ENCODE measurements around the gene DDR2. TPM values are rescaled to one million over a fixed set of nuclear protein-coding genes. Genes with fewer than 3 reads are reported as not detected.
"Not testable (repeated sequence)": the region's sequence is repeated elsewhere in the genome, so short reads cannot be mapped to it uniquely, and the experiment has no call there.

Gene DDR2
- under 1 TPM; 0.29 to 0.84 (median 0.38) TPM for total RNA-seq

DNA sequence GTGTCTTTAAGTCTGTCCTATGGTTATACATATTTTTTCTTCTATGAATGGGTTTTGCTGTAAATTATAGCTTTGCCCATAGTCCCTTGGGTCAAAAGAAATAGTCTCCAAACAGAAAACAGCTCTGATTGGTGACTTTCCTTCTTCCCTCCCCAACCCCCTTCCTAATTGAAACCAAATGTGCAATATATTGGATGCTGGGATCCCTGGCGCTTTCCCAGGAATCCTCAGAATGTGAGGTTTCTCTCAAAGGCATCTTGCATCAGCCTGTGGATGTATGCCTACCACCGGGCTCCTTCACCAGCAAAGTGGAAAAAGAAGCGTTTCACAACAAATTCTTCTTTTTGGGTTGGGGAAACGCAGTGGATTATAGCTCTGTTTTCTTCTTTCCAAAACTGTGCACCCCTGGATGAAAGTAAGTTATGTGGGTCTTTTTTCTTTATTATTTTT is at the start of gene DDR2:
DDR2 (plus strand) TSS at position 248 of the 450 bp plus-strand sequence. CDS start 86,600 bp downstream, outside the sequence.
- H3K4me1 Mint-ChIP-seq (ENCODE audit: low read depth), result no peaks in the 10 kb centered on the region
- no peaks in the 10 kb centered on the region for H3K9me3 Mint-ChIP-seq
- ATAC-seq (no peak), DNase-seq (no peak)
- H3K27me3 Mint-ChIP-seq (ENCODE audit: low read depth), result no peaks in the 10 kb centered on the region
- no peaks in the 10 kb centered on the region for H3K36me3 Mint-ChIP-seq (ENCODE audit: insufficient read depth)
- H3K4me3 Mint-ChIP-seq, result no peak within 1 kb of the TSS

DNA sequence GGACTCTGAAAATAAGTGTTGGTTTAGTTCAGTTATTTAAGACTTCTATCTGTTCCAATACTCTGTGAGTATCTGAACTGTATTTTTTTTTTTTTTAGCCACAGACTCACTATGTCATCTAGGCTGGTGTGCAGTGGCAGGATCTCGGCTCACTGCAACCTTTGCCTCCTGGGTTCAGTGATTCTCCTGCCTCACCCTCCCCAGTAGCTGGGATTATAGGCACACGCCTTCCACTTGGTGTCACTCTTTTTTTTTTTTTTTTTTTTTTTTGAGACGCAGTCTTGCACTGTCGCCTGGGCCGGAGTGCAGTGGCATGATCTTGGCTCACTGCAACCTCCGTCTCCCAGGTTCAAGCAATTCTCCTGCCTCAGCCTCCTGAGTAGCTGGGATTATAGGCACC is 49.4 kb upstream of the DDR2 start:
- H3K27me3 Mint-ChIP-seq (ENCODE audit: low read depth); H3K4me3 Mint-ChIP-seq; ATAC-seq: not testable (repeated sequence)

DNA sequence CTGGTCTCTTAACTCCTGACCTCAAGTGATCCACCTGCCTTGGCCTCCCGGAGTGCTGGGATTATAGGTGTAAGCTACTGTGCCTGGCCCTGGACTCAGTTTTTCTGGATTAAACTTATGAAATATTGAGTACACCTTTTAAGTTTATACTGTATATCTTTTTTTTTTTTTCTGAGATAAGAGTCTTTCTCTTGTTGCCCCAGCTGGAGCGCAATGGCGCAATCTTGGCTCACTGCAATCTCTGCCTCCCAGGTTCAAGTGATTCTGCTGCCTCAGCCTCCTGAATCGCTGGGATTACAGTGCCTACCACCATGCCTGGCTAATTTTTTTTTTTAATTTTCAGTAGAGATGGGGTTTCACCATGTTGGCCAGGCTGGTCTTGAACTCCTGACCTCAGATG is 47.2 kb upstream of the DDR2 start:
- not testable (repeated sequence) for H3K4me3 Mint-ChIP-seq; H3K4me1 Mint-ChIP-seq (ENCODE audit: low read depth); DNase-seq; H3K27me3 Mint-ChIP-seq (ENCODE audit: low read depth); H3K9me3 Mint-ChIP-seq; ATAC-seq
- peaks cover 27% of the 10 kb centered on the region for H3K36me3 Mint-ChIP-seq (ENCODE audit: insufficient read depth)

More for the DNA sequence above, 49.4 kb upstream of the DDR2 start:
- peaks cover 23% of the 10 kb centered on the region for H3K36me3 Mint-ChIP-seq (ENCODE audit: insufficient read depth)
- not testable (repeated sequence) for H3K4me1 Mint-ChIP-seq (ENCODE audit: low read depth); H3K9me3 Mint-ChIP-seq; DNase-seq

DNA sequence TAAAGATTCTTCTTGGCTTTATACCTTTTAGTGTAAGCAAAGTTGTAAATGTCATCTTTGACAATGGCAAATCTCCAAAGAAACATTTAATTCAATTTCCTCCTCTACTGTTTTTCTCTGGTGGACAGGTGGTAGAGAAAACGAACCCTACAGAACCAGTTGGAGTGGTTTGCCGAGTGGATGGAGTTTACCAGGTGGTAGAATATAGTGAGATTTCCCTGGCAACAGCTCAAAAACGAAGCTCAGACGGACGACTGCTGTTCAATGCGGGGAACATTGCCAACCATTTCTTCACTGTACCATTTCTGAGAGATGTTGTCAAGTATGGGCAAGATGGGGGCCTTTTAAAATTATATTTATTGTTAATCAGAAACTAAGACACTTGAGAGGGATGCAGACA is 44.9 kb upstream of the DDR2 start:
- peaks cover 24% of the 10 kb centered on the region for H3K36me3 Mint-ChIP-seq (ENCODE audit: insufficient read depth)

DNA sequence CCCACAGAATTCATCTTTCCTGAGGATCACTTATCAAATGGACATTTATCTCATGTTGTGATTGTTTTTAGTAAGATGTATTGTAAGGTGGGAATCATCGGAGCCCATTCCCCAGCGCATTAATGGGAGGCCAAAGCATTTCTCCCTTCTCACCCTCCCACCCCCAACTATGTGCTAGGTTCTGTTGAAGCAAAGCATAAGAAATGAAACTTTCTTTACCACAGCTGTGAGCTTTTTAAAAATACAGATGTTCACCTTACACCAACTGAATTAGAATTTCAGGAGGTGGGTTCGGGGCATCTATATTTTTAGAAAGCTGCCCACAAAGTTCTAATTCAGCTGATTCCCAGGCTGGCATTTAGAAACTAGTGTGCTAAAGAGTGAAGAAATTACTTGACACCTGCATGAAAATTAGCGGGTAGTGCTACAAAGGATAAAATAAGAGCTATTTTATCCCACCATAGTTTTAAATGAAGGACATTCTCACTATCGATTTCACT is 44.5 kb upstream of the DDR2 start:
- peaks cover 28% of the 10 kb centered on the region for H3K36me3 Mint-ChIP-seq (ENCODE audit: insufficient read depth)
- no peak for ATAC-seq
- H3K4me1 Mint-ChIP-seq (ENCODE audit: low read depth), result no peaks in the 10 kb centered on the region

More for the DNA sequence above, 44.9 kb upstream of the DDR2 start:
- no peaks in the 10 kb centered on the region for H3K4me1 Mint-ChIP-seq (ENCODE audit: low read depth)
- DNase-seq (no peak), ATAC-seq (no peak)
- H3K27me3 Mint-ChIP-seq (ENCODE audit: low read depth), result no peaks in the 10 kb centered on the region
- no peak overlapping the region for H3K4me3 Mint-ChIP-seq
- no peaks in the 10 kb centered on the region for H3K9me3 Mint-ChIP-seq

DNA sequence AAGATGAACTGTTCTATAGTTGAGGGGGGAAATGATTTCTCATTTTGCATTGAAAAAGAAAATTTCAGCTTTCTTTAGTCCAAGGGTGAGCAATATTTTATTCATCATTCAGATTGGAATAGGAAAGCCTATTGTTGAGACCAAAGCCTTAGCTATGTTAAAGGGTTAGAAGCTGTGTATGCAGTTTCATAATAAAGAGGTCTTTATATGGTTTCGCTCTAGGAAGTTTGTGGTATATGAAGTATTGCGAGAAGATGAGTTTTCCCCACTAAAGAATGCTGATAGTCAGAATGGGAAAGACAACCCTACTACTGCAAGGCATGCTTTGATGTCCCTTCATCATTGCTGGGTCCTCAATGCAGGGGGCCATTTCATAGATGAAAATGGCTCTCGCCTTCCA is 42.2 kb upstream of the DDR2 start:
- H3K4me1 Mint-ChIP-seq (ENCODE audit: low read depth), result no peaks in the 10 kb centered on the region
- no peak overlapping the region for H3K4me3 Mint-ChIP-seq
- ATAC-seq (no peak), DNase-seq (no peak)
- no peaks in the 10 kb centered on the region for H3K27me3 Mint-ChIP-seq (ENCODE audit: low read depth)
- H3K36me3 Mint-ChIP-seq (ENCODE audit: insufficient read depth), result peaks cover 37% of the 10 kb centered on the region
- H3K9me3 Mint-ChIP-seq, result no peaks in the 10 kb centered on the region

More for the DNA sequence above, 44.5 kb upstream of the DDR2 start:
- no peaks in the 10 kb centered on the region for H3K27me3 Mint-ChIP-seq (ENCODE audit: low read depth)
- no peaks in the 10 kb centered on the region for H3K9me3 Mint-ChIP-seq
- no peak overlapping the region for H3K4me3 Mint-ChIP-seq
- DNase-seq, result no peak

DNA sequence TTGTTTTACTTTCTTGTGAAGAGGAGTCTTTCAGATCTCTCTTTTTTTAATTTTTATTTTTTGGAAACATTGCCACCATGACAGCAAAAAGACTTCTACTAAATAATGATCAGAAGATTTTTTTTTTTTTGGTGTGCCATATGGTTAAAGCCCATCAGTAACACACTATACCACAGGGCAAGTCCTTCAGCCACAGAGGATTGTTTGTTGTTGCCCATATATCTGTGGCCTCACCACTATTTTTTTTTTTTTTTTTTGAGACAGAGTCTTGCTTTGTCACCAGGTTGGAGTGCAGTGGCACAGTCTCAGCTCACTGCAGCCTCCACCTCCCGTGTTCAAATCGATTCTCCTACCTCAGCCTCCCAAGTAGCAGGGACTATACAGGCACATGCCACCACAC is 41.6 kb upstream of the DDR2 start:
- peaks cover 41% of the 10 kb centered on the region for H3K36me3 Mint-ChIP-seq (ENCODE audit: insufficient read depth)
- no peak overlapping the region for H3K4me3 Mint-ChIP-seq
- ATAC-seq (no peak), DNase-seq (no peak)
- H3K27me3 Mint-ChIP-seq (ENCODE audit: low read depth), result no peaks in the 10 kb centered on the region
- H3K9me3 Mint-ChIP-seq, result no peaks in the 10 kb centered on the region
- H3K4me1 Mint-ChIP-seq (ENCODE audit: low read depth), result no peaks in the 10 kb centered on the region

DNA sequence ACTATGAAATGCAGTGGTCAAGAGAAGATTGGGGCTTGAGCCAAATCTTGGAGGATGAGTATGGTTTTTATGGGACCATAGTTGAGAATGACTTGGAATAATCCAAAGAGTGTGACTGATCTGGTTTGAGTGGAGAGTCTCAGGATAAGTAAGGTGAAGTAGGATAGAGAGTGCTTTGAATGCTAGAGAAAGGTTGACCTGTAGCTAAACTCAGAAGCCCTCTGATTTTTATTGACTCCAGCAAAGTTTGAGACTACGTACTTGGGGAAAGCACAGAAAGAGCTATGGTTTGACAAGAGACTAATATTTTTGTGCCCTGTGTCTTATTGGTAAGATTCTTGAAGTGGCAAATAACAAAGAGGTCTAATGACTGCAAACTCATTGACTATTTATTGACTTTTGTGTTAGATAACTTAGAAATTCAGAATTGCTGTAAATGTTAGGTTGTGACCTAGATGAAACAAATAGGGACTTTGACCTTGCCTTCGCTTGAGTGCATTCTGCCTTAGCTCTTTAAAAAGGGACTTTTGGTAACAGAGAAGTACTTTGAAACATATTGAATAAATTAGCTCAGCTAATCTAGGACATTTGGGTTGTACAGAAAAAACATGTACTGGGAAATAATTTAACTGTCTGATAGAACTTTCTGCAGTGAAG is 35.6 kb upstream of the DDR2 start:
- DNase-seq (no peak), ATAC-seq (no peak)
- no peaks in the 10 kb centered on the region for H3K9me3 Mint-ChIP-seq
- no peaks in the 10 kb centered on the region for H3K27me3 Mint-ChIP-seq (ENCODE audit: low read depth)
- no peaks in the 10 kb centered on the region for H3K4me1 Mint-ChIP-seq (ENCODE audit: low read depth)
- no peak overlapping the region for H3K4me3 Mint-ChIP-seq
- H3K36me3 Mint-ChIP-seq (ENCODE audit: insufficient read depth), result peaks cover 33% of the 10 kb centered on the region

DNA sequence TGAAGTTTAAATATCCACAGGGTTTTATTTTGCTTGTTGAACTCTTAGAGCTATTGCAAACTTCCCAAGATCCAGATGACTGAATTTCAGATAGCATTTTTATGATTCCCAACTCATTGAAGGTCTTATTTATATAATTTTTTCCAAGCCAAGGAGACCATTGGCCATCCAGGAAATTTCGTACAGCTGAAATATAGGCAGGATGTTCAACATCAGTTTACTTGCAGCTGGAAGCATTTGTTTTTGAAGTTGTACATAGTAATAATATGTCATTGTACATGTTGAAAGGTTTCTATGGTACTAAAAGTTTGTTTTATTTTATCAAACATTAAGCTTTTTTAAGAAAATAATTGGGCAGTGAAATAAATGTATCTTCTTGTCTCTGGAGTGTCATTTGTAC is 32.8 kb upstream of the DDR2 start:
- peaks cover 32% of the 10 kb centered on the region for H3K36me3 Mint-ChIP-seq (ENCODE audit: insufficient read depth)
- H3K4me1 Mint-ChIP-seq (ENCODE audit: low read depth), result no peaks in the 10 kb centered on the region
- ATAC-seq, result no peak
- H3K9me3 Mint-ChIP-seq, result no peaks in the 10 kb centered on the region
- no peaks in the 10 kb centered on the region for H3K27me3 Mint-ChIP-seq (ENCODE audit: low read depth)
- no peak overlapping the region for H3K4me3 Mint-ChIP-seq
- no peak for DNase-seq

DNA sequence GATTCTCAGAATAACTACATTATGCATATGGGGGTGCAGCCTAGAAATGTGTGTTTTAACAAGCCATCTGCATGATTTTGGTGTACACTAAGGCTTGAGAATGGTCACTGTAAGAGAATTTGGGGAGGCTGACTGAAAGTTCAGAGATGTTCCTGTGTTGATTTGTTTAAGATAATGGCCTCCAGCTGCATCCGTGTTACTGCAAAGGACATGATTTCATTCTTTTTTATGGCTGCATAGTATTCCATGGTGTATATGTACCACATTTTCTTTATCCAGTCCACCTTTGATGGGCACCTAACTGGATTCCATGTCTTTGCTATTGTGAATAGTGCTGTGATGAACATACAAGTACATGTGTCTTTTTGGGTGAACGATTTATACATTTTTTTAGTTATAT is 29.1 kb upstream of the DDR2 start:
- DNase-seq; ATAC-seq; H3K9me3 Mint-ChIP-seq; H3K4me1 Mint-ChIP-seq (ENCODE audit: low read depth); H3K4me3 Mint-ChIP-seq; H3K27me3 Mint-ChIP-seq (ENCODE audit: low read depth): not testable (repeated sequence)
- peaks cover 24% of the 10 kb centered on the region for H3K36me3 Mint-ChIP-seq (ENCODE audit: insufficient read depth)

DNA sequence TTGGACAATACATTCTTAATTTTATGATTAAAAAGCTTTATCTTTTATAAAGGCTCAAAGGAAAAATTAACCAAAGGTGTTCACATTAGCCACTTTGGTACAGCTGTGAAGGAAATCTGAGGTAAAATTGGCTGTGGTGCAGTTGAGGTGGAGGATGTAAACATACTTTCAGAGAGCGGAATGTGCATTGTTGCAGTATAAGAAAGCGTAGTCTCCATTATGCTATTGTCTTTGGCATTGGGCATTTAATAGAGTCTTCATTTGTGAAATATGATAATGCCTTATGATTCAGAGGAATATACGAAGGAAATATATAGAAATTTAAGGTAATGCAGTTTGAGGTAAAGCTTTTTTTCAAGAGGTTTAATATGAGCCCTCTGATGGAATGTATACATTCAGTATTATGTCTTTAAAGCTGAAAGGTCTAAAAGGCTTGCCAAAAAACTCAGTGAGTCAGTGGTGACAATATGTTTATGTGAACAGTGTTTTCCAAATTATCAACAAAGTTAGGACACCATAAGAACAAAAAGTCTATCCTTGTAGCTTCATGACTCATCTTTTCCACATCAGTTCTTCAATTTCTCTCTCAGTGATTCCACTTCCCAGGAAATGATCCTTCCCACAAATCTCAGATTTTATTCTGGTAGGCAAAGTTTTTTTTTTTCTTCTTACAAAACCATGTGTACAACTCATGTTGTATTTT is 26.9 kb upstream of the DDR2 start:
- no peaks in the 10 kb centered on the region for H3K4me1 Mint-ChIP-seq (ENCODE audit: low read depth)

DNA sequence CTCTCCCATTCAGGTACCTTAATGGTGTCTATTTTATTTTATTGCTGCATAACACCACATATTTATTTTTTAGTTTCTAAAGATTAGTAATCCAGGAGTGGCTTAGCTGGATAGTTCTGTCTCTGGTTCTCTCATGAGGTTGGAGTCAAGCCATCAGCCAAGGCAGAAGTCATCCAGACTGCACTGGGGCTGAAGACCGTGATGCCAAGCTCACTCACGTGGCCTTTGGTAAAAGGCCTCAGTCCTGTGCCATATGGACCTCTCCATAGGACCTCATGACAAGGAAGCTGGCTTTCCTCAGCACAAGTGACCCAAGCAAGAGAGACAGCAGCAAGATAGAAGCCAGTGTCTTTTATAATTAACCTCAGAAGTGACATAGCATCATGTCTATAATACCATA is 23.0 kb upstream of the DDR2 start:
- H3K4me1 Mint-ChIP-seq (ENCODE audit: low read depth), result no peaks in the 10 kb centered on the region
- no peak for ATAC-seq
- H3K36me3 Mint-ChIP-seq (ENCODE audit: insufficient read depth), result peaks cover 4% of the 10 kb centered on the region

More for the DNA sequence above, 26.9 kb upstream of the DDR2 start:
- DNase-seq (no peak), ATAC-seq (no peak)
- Mint-ChIP-seq H3K9me3 (no peaks in the 10 kb centered on the region), H3K36me3 (ENCODE audit: insufficient read depth) (peaks cover 21% of the 10 kb centered on the region), H3K4me3 (no peak overlapping the region), H3K27me3 (ENCODE audit: low read depth) (no peaks in the 10 kb centered on the region)

DNA sequence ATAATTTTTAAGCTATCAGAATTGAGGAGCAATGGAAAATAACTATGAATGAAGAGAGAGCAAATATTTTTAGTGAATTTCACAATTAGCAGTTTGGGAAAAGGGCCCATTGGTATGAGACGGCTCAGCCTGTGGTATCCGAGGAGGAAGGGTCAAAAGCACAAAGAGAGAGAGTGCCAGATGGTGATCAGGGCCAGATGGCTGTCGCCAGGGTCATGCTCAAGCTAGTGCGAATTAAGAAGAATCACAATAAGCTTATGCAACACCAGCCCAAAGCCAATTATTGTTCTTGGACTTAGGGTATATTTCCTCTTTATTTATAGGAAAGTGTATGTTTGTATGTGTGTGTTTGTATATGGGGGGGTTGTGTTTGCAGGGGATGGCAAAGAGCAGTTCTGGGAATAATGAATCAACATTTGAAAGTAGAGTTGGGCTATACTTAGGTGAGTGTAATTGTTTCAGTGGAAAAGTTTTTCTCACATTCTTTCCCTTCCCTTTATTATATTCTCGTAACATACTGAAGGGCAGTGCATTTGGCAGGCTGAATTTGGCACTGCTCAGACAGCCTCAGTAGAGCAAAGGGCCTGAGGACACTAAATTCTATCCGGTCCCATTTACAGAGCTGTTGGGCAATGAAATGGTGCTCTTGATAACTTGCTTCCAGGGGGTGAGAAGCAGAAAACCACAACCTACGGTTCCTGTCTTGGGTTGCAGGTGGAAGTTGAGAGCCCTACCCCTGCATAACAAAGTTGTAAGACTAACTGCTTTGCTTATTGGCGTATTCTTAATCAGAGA is 19.5 kb upstream of the DDR2 start:
- ATAC-seq (no peak), DNase-seq (no peak)
- H3K36me3 Mint-ChIP-seq (ENCODE audit: insufficient read depth), result peaks cover 9% of the 10 kb centered on the region
- H3K27me3 Mint-ChIP-seq (ENCODE audit: low read depth), result no peaks in the 10 kb centered on the region
- H3K4me3 Mint-ChIP-seq, result no peak overlapping the region
- peaks cover 13% of the 10 kb centered on the region for H3K9me3 Mint-ChIP-seq
- H3K4me1 Mint-ChIP-seq (ENCODE audit: low read depth), result no peaks in the 10 kb centered on the region

More for the DNA sequence above, 23.0 kb upstream of the DDR2 start:
- Mint-ChIP-seq H3K4me3 (no peak overlapping the region), H3K9me3 (no peaks in the 10 kb centered on the region), H3K27me3 (ENCODE audit: low read depth) (no peaks in the 10 kb centered on the region)
- DNase-seq, result no peak

DNA sequence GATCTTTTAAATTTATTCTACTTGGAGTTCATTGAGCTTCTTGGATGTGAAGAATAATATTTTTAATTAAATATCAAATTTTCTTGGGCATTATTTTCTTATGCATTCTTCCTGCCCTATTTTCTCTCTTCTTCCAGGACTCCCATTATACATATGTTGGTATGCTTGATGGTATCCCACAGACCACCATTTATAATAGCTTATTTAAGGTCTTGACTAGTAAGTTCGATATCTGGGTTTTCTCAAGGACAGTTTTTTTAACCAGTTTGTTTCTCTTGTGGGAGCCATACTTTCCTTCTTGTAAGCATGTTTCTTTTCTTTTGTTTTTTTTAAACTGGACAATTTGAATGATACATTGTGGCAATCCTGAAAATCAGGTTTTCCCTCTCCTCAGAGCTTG is 15.4 kb upstream of the DDR2 start:
- peaks cover 6% of the 10 kb centered on the region for H3K36me3 Mint-ChIP-seq (ENCODE audit: insufficient read depth)
- no peak overlapping the region for H3K4me3 Mint-ChIP-seq
- H3K4me1 Mint-ChIP-seq (ENCODE audit: low read depth), result no peaks in the 10 kb centered on the region
- no peak for DNase-seq
- ATAC-seq, result no peak
- no peaks in the 10 kb centered on the region for H3K27me3 Mint-ChIP-seq (ENCODE audit: low read depth)
- peaks cover 16% of the 10 kb centered on the region for H3K9me3 Mint-ChIP-seq
